ENCODE measurements around the gene POLR3GL.
"Not testable (repeated sequence)": the region's sequence is repeated elsewhere in the genome, so short reads cannot be mapped to it uniquely, and the experiment has no call there.

DNA sequence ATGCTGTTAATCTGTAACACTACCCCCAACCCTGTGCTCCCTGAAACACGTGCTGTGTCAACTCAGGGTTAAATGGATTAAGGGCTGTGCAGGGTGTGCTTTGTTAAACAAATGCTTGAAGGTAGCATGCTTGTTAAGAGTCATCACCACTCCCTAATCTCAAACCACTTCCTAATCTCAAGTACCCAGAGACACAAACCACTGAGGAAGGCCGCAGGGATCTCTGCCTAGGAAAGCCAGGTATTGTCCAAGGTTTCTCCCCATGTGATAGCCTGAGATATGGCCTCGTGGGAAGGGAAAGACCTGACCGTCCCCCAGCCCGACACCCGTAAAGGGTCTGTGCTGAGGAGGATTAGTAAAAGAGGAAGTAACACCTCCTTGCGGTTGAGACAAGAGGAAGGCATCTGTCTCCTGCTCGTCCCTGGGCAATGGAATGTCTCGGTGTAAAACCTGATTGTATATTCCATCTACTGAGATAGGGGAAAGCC is 31.9 kb upstream of the POLR3GL start:
- TF ChIP-seq, protein P1, sequence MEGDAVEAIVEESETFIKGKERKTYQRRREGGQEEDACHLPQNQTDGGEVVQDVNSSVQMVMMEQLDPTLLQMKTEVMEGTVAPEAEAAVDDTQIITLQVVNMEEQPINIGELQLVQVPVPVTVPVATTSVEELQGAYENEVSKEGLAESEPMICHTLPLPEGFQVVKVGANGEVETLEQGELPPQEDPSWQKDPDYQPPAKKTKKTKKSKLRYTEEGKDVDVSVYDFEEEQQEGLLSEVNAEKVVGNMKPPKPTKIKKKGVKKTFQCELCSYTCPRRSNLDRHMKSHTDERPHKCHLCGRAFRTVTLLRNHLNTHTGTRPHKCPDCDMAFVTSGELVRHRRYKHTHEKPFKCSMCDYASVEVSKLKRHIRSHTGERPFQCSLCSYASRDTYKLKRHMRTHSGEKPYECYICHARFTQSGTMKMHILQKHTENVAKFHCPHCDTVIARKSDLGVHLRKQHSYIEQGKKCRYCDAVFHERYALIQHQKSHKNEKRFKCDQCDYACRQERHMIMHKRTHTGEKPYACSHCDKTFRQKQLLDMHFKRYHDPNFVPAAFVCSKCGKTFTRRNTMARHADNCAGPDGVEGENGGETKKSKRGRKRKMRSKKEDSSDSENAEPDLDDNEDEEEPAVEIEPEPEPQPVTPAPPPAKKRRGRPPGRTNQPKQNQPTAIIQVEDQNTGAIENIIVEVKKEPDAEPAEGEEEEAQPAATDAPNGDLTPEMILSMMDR (conservative IDR thresholded peaks at IDR 0.05; ENCODE audit: low read length), result not testable (repeated sequence)
- not testable (repeated sequence) for TF ChIP-seq EZH2phosphoT487 (IDR thresholded peaks at IDR 0.05; ENCODE audit: borderline replicate concordance, low read depth, low read length)
